ENCODE results near the gene CAVIN2. TPM values are rescaled to one million over a fixed set of nuclear protein-coding genes. Genes with fewer than 3 reads are reported as not detected.

CAVIN2 gene
- total RNA-seq, 2 donors from 2014 or later: not detected

DNA sequence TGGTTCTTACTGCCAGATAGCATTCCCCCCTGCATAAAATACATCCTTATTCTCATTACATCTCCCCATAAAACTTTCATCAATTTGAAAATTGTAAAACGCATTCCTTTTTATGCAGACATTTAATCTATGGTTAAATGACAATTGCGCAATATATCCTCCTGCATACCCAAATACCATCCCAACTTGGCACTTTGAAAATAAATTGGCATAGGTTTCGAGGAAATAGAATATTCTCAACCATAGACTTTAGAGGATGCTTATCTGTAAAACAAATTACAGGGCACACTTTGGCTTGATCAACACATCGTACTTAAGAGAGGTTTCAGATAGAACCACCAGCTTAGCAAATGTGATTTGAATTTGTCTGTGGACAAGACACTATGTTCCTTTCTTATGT lies 31.0 kb upstream of the CAVIN2 start:
- no peaks in the 10 kb centered on the region for H3K36me3 Mint-ChIP-seq
- no peaks in the 10 kb centered on the region for H3K9me3 Mint-ChIP-seq
- no peak overlapping the region for H3K27ac Mint-ChIP-seq
- no peak for ATAC-seq
- no peak overlapping the region for H3K4me3 Mint-ChIP-seq
- DNase-seq (ENCODE audit: low spot score): no peak
- H3K4me1 Mint-ChIP-seq (ENCODE audit: low read depth in 2 of 2): no peaks in the 10 kb centered on the region
- peaks cover 4 to 19% of the 10 kb centered on the region in 2 donors for H3K27me3 Mint-ChIP-seq

DNA sequence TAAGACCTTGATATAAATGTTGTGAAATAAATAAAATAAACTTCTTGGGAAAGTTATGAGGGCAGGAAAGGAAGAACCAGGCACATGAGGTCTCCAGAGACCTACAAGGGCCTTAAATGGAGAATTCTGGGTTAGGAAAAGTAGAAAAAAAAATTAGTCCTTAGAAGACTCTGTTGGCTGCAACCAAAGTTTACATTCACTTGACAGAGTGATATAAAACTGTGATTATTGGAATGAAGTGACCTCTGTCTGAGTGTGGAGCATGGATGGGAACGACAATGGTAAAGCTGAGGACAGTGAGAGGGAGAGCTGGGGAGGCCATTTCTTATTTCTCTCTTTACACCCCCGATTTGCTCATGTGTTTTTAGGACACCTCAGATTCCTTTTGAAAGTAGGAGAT lies 29.0 kb upstream of the CAVIN2 start:
- H3K27me3 Mint-ChIP-seq: peaks cover 4 to 19% of the 10 kb centered on the region in 2 donors
- no peak overlapping the region for H3K27ac Mint-ChIP-seq
- no peak for DNase-seq (ENCODE audit: low spot score)
- no peaks in the 10 kb centered on the region for H3K4me1 Mint-ChIP-seq (ENCODE audit: low read depth in 2 of 2)
- H3K36me3 Mint-ChIP-seq: no peaks in the 10 kb centered on the region
- H3K9me3 Mint-ChIP-seq: no peaks in the 10 kb centered on the region
- no peak overlapping the region for H3K4me3 Mint-ChIP-seq
- ATAC-seq: no peak

DNA sequence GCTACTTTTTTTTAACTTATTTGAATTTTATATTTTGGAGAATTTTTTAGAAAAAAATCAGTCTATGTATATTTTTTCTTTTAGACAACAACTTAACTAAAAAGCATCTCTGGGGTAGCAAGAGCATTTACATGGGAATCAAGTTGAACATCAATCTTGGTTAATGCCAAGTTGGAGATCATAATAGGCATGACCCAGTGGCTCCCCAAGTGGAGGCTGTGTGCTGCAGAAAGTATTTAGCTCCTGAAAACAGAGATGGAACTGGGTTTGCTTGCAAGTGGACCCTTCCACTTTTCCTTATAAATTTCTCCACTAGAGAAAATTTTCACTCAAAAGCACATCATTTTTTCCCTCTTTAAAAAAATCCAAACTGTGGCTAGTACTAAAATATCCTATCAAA lies 23.9 kb upstream of the CAVIN2 start:
- Mint-ChIP-seq H3K27me3 (peaks cover 5 to 6% of the 10 kb centered on the region in 2 donors), H3K4me3 (no peak overlapping the region), H3K4me1 (ENCODE audit: low read depth in 2 of 2) (no peaks in the 10 kb centered on the region), H3K27ac (no peak overlapping the region), H3K36me3 (no peaks in the 10 kb centered on the region), H3K9me3 (no peaks in the 10 kb centered on the region)
- DNase-seq (ENCODE audit: low spot score) (no peak), ATAC-seq (no peak)

DNA sequence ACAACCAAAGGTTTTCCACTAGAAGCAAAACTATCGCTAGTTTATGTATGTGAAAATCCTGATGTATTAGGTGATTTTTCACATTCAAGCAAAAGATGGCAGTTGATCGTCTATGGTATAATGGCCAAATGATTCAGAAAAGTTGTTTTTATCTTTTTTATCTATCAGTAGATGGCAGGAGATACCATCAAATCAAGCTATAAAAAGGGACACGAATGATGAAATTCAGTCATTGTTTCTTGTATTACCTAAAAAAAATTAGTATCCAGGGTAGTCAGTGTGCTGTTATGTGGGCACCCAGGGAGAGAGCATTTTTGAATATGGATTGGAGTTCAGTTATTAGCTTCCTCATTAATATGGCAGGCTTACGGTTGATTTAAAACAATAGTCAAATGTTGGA lies 22.9 kb upstream of the CAVIN2 start:
- Mint-ChIP-seq H3K4me3 (no peak overlapping the region), H3K9me3 (no peaks in the 10 kb centered on the region), H3K36me3 (no peaks in the 10 kb centered on the region), H3K4me1 (ENCODE audit: low read depth in 2 of 2) (no peaks in the 10 kb centered on the region), H3K27me3 (peaks cover 0 to 8% of the 10 kb centered on the region in 2 donors), H3K27ac (no peak overlapping the region)
- DNase-seq (ENCODE audit: low spot score): no peak
- ATAC-seq: no peak

DNA sequence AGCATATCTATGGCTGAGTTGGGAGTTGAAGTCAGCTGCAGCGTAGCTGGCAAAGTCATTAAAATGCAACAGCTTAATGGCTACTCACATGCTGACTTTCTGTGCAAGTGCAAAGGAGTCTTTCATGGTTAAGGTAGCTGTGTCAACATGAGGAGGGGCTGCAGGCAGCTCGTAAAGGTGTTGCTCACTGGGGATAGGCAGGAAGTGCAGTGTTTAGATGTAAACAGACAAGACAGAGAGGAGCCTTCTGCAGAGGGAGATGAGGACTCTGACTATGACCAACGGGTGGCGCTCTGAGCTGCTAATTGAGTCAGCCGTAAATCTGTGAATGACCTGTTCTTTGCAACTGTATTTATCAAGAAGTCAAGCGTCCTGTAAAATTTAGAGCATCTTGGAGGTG lies 22.3 kb upstream of the CAVIN2 start:
- no peaks in the 10 kb centered on the region for H3K4me1 Mint-ChIP-seq (ENCODE audit: low read depth in 2 of 2)
- no peaks in the 10 kb centered on the region for H3K9me3 Mint-ChIP-seq
- ATAC-seq: no peak
- no peak for DNase-seq (ENCODE audit: low spot score)
- H3K27ac Mint-ChIP-seq: no peak overlapping the region
- H3K27me3 Mint-ChIP-seq: peaks cover 0 to 8% of the 10 kb centered on the region in 2 donors
- H3K4me3 Mint-ChIP-seq: no peak overlapping the region
- H3K36me3 Mint-ChIP-seq: no peaks in the 10 kb centered on the region

DNA sequence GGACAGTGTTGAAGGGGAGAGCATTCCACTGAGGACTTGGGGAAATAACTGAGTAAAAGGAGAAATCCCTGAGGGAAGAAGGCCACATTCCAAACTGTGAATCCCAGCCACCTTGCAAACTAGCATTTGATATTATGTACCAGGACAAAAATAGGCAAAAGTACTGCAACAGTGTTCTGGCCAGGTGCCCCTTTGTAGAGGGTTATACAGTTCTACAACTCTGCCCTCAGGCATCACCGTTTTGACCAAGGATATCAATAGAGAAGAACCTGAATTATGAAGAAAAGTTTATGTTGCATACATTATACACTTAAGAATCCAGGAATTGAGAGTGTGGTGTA lies 20.6 kb upstream of the CAVIN2 start:
- Mint-ChIP-seq H3K36me3 (no peaks in the 10 kb centered on the region), H3K27me3 (peaks cover 0 to 8% of the 10 kb centered on the region in 2 donors), H3K27ac (no peak overlapping the region), H3K4me1 (ENCODE audit: low read depth in 2 of 2) (no peaks in the 10 kb centered on the region), H3K4me3 (no peak overlapping the region), H3K9me3 (no peaks in the 10 kb centered on the region)
- ATAC-seq: no peak
- no peak for DNase-seq (ENCODE audit: low spot score)

DNA sequence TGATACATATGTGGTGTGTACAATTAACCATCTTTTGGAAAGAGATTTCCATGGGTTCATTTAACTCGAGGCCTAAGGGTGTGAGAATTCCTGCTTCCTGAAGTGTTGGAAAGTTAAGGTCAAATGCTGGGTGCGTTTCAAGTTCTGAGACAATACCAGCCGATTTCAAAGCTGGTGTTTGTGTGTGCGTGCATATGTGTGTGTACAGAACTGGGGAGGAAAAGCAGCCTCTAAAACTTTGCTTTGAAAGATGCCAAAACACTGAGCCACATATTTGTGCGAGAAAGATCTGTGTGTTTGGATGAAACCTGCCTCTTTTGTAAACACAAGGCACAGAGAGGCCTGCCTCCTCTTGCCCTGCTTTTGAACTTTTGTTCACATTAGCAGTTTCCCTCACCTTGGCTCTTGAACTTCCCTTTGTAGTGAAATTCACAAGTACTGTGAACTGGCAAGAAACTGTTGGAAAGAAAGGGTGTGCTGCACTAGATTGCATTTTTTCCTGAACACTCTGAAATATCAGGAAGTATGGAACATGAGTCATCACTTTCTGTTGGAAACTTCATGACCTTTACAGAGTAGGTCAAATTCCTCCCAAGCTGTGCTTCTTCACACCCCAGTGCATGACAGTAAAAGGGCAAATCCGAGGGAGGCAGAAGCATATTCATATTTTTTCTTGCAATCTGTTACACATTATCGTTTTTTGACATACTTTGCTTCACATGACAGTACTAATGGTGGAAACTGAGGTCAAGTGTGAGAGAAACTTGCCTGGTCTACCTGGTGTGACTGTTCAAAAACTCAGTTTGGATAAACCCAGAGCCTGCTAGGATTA lies 20.0 kb upstream of the CAVIN2 start:
- H3K36me3 Mint-ChIP-seq: no peaks in the 10 kb centered on the region
- no peak overlapping the region for H3K4me3 Mint-ChIP-seq
- peaks cover 0 to 8% of the 10 kb centered on the region in 2 donors for H3K27me3 Mint-ChIP-seq

DNA sequence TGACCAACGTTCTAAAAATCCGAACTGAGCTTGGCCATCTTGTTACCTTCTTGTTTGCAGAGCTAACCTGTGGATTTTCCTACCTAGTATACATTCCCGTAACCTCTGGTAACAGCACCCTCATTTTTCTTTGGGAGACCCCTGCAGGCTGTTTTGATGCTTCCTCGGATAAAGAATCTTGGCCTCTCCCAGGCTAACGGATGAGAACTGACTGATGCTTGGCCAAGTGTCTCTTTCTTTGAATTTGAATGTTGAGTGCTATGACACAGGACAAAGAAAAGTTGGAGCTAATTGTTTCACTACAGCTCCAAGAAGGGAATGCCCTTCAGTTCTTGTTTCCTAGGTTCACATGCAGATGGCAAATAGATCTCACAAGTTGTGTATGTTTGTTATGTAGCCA lies 19.3 kb upstream of the CAVIN2 start:
- Mint-ChIP-seq H3K9me3 (no peaks in the 10 kb centered on the region), H3K36me3 (no peaks in the 10 kb centered on the region), H3K27me3 (peaks cover 0 to 8% of the 10 kb centered on the region in 2 donors), H3K4me1 (ENCODE audit: low read depth in 2 of 2) (no peaks in the 10 kb centered on the region), H3K4me3 (no peak overlapping the region), H3K27ac (no peak overlapping the region)
- ATAC-seq: no peak
- no peak for DNase-seq (ENCODE audit: low spot score)

More for the DNA sequence above, 20.0 kb upstream of the CAVIN2 start:
- DNase-seq (ENCODE audit: low spot score): no peak
- H3K27ac Mint-ChIP-seq: no peak overlapping the region
- H3K4me1 Mint-ChIP-seq (ENCODE audit: low read depth in 2 of 2): no peaks in the 10 kb centered on the region
- ATAC-seq: no peak
- no peaks in the 10 kb centered on the region for H3K9me3 Mint-ChIP-seq

DNA sequence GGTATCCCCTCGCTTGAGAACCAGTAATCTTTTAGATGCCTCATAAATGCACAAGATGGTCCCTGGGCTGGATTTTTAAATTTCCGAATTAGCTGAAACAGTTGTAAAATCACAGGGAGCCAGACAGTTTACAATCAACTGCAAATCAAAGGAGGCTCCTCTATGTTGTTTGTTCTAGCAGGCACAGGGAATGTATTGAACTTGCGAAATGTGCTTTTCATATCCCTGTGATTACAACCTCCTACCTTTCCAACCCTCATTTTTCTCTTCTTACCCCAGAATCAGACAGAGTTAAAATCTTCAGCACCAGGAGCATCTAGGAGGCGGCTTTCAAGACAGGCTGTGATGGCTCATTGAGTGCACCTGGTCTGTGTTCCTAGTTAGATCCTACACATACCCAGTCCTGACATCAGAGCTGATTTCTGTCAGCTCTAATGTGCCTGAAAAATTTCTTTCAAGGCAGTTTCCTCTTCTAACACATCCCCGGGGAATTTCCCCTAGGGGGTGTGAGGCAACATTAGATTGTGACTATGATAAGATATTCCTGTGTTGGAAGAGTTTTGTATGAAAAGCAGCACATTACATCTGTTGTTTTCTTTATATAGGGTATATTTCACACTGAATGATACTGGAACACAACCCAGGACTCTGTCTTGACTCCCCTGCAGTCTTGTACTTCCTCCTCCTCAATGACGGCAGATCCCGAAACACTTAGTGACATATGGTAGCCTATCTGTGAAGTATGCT lies 17.9 kb upstream of the CAVIN2 start:
- Mint-ChIP-seq H3K9me3 (no peaks in the 10 kb centered on the region), H3K4me3 (no peak overlapping the region), H3K27me3 (peaks cover 0 to 8% of the 10 kb centered on the region in 2 donors), H3K27ac (no peak overlapping the region), H3K4me1 (ENCODE audit: low read depth in 2 of 2) (no peaks in the 10 kb centered on the region), H3K36me3 (no peaks in the 10 kb centered on the region)
- ATAC-seq: no peak
- DNase-seq (ENCODE audit: low spot score): no peak

DNA sequence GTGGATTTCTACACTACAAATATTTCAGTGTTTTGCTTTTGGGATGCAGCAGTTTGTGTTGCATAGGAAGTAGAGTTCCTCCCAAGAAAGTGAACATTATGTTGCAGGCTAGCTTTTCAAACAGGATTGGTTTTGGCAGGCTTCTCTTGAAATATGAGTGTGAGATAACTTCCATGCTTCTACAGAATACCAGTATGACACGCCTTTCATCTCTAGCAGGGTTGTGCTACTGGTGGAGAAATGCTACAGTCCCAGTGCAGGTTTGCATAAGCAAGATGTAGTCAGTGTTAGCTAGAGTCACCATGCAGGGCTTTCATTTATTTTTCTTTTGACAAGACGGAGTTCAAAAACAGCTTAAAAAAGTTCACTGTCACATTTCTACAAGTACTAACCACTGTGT lies 17.1 kb upstream of the CAVIN2 start:
- Mint-ChIP-seq H3K4me3 (no peak overlapping the region), H3K9me3 (no peaks in the 10 kb centered on the region), H3K27ac (no peak overlapping the region), H3K36me3 (no peaks in the 10 kb centered on the region), H3K27me3 (peaks cover 0 to 5% of the 10 kb centered on the region in 2 donors), H3K4me1 (ENCODE audit: low read depth in 2 of 2) (no peaks in the 10 kb centered on the region)
- ATAC-seq (no peak), DNase-seq (ENCODE audit: low spot score) (no peak)

DNA sequence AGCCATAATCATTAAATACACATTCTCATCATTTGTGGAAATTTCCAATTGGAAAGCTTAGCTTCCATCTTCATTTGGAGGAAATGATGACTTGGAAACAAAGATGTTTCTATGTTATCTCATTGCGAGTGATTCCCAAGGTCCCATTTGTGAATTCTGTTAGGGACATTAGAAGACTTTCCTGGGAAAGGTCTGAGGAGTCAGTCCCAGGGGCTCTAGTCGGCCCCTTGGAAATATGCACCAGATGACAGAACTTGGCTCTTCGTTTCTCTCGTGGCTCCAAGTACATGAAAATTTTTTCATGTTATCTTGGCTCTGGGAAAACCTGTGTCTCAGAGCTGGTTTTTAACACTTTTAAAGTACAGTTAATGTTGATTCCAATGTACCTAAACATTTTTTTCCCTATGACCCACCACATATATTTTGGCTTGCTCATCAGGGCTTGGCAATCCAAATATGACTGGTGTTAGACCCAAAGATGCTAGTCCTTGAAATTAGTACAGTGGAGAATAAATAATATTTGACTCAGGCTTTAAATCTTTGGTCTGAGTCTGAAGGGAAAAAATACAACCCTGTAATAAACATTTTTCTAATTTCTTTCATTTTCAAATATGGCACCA lies 15.4 kb upstream of the CAVIN2 start:
- Mint-ChIP-seq H3K27ac (no peak overlapping the region), H3K27me3 (peaks cover 3 to 5% of the 10 kb centered on the region in 2 donors), H3K9me3 (no peaks in the 10 kb centered on the region), H3K36me3 (no peaks in the 10 kb centered on the region), H3K4me1 (ENCODE audit: low read depth in 2 of 2) (no peaks in the 10 kb centered on the region), H3K4me3 (no peak overlapping the region)
- DNase-seq (ENCODE audit: low spot score) (no peak), ATAC-seq (no peak)

DNA sequence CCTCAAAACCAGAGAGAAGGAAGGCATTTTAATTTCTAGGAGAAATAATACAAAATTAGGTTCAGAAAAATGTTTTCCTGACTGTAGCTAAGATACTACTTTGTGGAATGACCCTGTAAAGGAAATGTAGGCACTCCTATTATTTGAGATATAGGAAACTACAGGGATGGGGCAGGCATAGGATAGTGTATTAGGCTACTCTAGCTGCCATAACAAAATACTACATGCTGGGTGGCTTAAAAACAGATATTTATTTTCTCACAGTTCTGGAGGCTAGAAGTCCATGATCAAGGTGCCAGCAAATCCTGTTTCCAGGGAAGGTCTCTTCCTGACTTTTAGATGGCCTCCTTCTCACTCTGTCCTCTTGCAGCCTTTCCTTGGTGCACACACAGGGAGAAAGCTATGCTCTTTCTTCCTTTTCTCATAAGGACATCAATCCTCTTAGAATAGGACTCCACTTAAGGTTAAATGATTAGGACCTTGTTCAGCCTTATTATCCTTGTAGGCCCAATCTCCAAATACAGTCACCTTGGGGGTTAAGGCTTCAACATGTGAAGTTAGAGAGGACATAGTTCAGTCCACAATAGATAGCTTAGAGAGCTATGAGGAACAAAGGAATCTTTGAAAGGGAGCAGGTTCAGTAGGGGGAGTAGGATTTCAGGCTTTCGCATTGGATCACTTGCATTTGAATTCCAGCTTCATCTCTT lies 14.0 kb upstream of the CAVIN2 start:
- H3K36me3 Mint-ChIP-seq: no peaks in the 10 kb centered on the region
- no peak for ATAC-seq

DNA sequence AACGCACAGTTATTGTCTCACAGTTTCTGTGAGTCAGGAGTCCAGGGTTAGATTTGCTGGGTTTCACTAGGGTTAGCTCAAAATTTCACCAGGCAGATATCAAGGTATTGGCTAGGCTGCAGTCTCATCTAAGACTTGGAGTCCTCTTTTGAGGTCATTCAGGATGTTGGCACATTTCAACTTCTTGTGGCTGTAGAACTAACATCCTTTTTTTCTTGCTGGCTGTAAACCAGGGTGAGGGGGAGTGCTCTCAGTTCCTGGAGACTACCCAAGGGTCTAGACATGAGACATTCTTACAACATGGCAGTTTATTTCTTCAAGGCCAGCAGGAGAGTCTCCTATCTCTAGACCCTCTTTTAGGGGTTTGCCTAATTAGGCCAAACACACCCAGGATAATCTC lies 12.8 kb upstream of the CAVIN2 start:
- ATAC-seq: no peak
- Mint-ChIP-seq H3K36me3 (no peaks in the 10 kb centered on the region), H3K9me3 (no peaks in the 10 kb centered on the region), H3K4me3 (no peak overlapping the region), H3K4me1 (ENCODE audit: low read depth in 2 of 2) (no peaks in the 10 kb centered on the region), H3K27ac (no peak overlapping the region), H3K27me3 (peaks cover 3 to 21% of the 10 kb centered on the region in 2 donors)
- DNase-seq (ENCODE audit: low spot score): no peak

More for the DNA sequence above, 14.0 kb upstream of the CAVIN2 start:
- no peaks in the 10 kb centered on the region for H3K9me3 Mint-ChIP-seq
- no peak for DNase-seq (ENCODE audit: low spot score)
- no peak overlapping the region for H3K27ac Mint-ChIP-seq
- no peak overlapping the region for H3K4me3 Mint-ChIP-seq
- H3K27me3 Mint-ChIP-seq: peaks cover 6 to 13% of the 10 kb centered on the region in 2 donors
- no peaks in the 10 kb centered on the region for H3K4me1 Mint-ChIP-seq (ENCODE audit: low read depth in 2 of 2)
